PC-9 (cell line): ENCODE results near the gene EPB41L5. TPM values are rescaled to one million over a fixed set of nuclear protein-coding genes. Genes with fewer than 3 reads are reported as not detected.

Source experiments
- BruUV-seq: library from RNA; stranded (reverse); fragments of 400-500 nt; replicated peaks from 2 replicates; lab custom pipeline; 2021; lab: Mats Ljungman, UMichigan
- CTCF ChIA-PET: fragments of 300-600 bp; sonication (Branson Sonifier 250); formaldehyde crosslinking; loops from one replicate; lab custom pipeline; 2022; ENCODE audit warnings: antibody characterized with exemption; lab: Charles Lee
- POLR2A ChIA-PET: fragments of 300-600 bp; sonication (Branson Sonifier 250); formaldehyde crosslinking; loops from one replicate; lab custom pipeline; 2022; ENCODE audit warnings: antibody characterized with exemption; ENCODE audit not compliant: unreplicated experiment; lab: Charles Lee
- DNase-seq, 2 experiments: peaks; one replicate each; pipeline versions ENCODE4 v3.0.0 to v3.0.0-alpha.2; 2015 to 2022; ENCODE audit warnings: mixed read lengths in 1 of 2
- H2AFZ ChIP-seq: fragments of 200-600 bp; sonication (generic); 2 replicates; pipeline ENCODE4 v1.8.1; 2017; ENCODE audit warnings: antibody characterized with exemption
- H3F3A ChIP-seq: fragments of 200-600 bp; sonication (generic); 2 replicates; pipeline ENCODE4 v1.8.1; 2017; ENCODE audit warnings: antibody characterized with exemption, mild to moderate bottlenecking, low read depth; ENCODE audit not compliant: insufficient read depth
- H3K27ac ChIP-seq: fragments of 200-600 bp; sonication (generic); 2 replicates; pipeline ENCODE4 v1.6.1; 2016; ENCODE audit warnings: mixed run types
- H3K27me3 ChIP-seq: fragments of 200-600 bp; sonication (generic); 2 replicates; pipeline ENCODE4 v1.6.1; 2016; ENCODE audit warnings: low read depth, mixed run types; ENCODE audit not compliant: insufficient read depth
- H3K36me3 ChIP-seq: fragments of 200-600 bp; sonication (generic); 2 replicates; pipeline ENCODE4 v1.6.1; 2016; ENCODE audit warnings: low read depth, mixed run types
- H3K4me1 ChIP-seq: fragments of 200-600 bp; sonication (generic); replicated peaks from 2 replicates; pipeline ENCODE4 v1.6.1; 2016; ENCODE audit warnings: mixed run types; ENCODE audit not compliant: insufficient read depth
- H3K4me2 ChIP-seq: fragments of 200-600 bp; sonication (generic); 2 replicates; pipeline ENCODE4 v1.6.1; 2017; ENCODE audit warnings: mixed run types
- H3K4me3 ChIP-seq: fragments of 200-600 bp; sonication (generic); 2 replicates; pipeline ENCODE4 v1.6.1; 2016; ENCODE audit warnings: mixed run types
- H3K79me2 ChIP-seq: fragments of 200-600 bp; sonication (generic); 2 replicates; pipeline ENCODE4 v1.6.1; 2017; ENCODE audit warnings: low read depth, mixed run types
- H3K9me2 ChIP-seq: fragments of 200-600 bp; sonication (generic); 2 replicates; pipeline ENCODE4 v1.8.1; 2017; ENCODE audit warnings: mild to moderate bottlenecking; ENCODE audit not compliant: insufficient read depth
- H3K9me3 ChIP-seq: fragments of 200-600 bp; sonication (generic); 2 replicates; pipeline ENCODE4 v1.8.1; 2016; ENCODE audit warnings: low read depth; ENCODE audit not compliant: insufficient read depth
- H4K20me1 ChIP-seq: fragments of 200-600 bp; sonication (generic); 2 replicates; pipeline ENCODE4 v1.8.1; 2017; ENCODE audit not compliant: insufficient read depth
- CTCF ChIP-seq: fragments of 200-600 bp; sonication (generic); conservative IDR thresholded peaks from 2 replicates; pipeline ENCODE4 v1.6.1; 2017; ENCODE audit warnings: mixed run types, antibody characterized with exemption, mild to moderate bottlenecking, moderate library complexity
- EZH2 ChIP-seq: fragments of 200-600 bp; sonication (generic); IDR thresholded peaks from 2 replicates; pipeline ENCODE4 v1.8.0; 2017; ENCODE audit warnings: antibody characterized with exemption, low read depth
- intact Hi-C: fragments of 100-400 bp; cut with micrococcal nuclease; formaldehyde crosslinking; loops from one replicate; pipeline ENCODE4 v1.10.0; 2022; ENCODE audit not compliant: unreplicated experiment
- total RNA-seq: library from RNA; stranded (reverse); gene quantifications from 2 replicates; pipeline ENCODE4 v1.2.3, GENCODE V29; 2021

EPB41L5 gene
- total RNA-seq, 1 experiment from 2014 or later, result 18.4 TPM

- no TSS peak for BruUV-seq
- Histone ChIP-seq H3K27ac (peak overlapping the region; percentile 38), H3K27me3 (no peaks in the 10 kb centered on the region), H3K4me1 (peaks cover 32% of the 10 kb centered on the region), H3K9me3 (no peaks in the 10 kb centered on the region), H3K4me3 (no peak overlapping the region), H3K4me2 (peak overlapping the region; percentile 57), H3F3A (peaks cover 21% of the 10 kb centered on the region), H2AFZ (no peak overlapping the region), H3K36me3 (no peaks in the 10 kb centered on the region), H3K79me2 (no peaks in the 10 kb centered on the region), H4K20me1 (no peaks in the 10 kb centered on the region), H3K9me2 (no peaks in the 10 kb centered on the region)
- TF ChIP-seq EZH2 (no peak), CTCF (no peak)
- CTCF ChIA-PET, result interaction anchor here (0.8 to 2.3 kb wide), 2 partner anchors 67 to 205 kb away, joined by 3 to 8 read pairs; no protein-coding TSS in a partner anchor
- POLR2A ChIA-PET, result interaction anchor here (0.5 to 0.9 kb wide), 7 partner anchors 23 to 556 kb away, joined by 3 to 5 read pairs (median 5); partner anchors contain the start of genes EPB41L5, TMEM177 and TMEM185B
- DNase-seq, result peak; percentile 31 to 95
- intact Hi-C loops, result loop anchor here (2.0 to 5.0 kb wide), 5 partner anchors 67 to 573 kb away; partner anchors contain the start of genes EPB41L5 and PTPN4
Measured at GRCh38 chr2:120108049-120108448, 95.2 kb downstream of the EPB41L5 start.

GRCh38 chr2:120108749-120109148 lies 95.9 kb downstream of the EPB41L5 start:
- no peaks in the 10 kb centered on the region for H3K36me3 ChIP-seq
- no peak overlapping the region for H3K4me3 ChIP-seq
- H3K4me1 ChIP-seq, result peaks cover 32% of the 10 kb centered on the region
- POLR2A ChIA-PET, result interaction anchor here (0.5 to 0.9 kb wide), 2 partner anchors 96 to 114 kb away, joined by 3 read pairs; partner anchors contain the start of genes EPB41L5 and TMEM185B
- H3F3A ChIP-seq, result peaks cover 21% of the 10 kb centered on the region
- H3K79me2 ChIP-seq, result no peaks in the 10 kb centered on the region
- BruUV-seq, result no TSS peak
- TF ChIP-seq EZH2, result no peak
- no peak for TF ChIP-seq CTCF
- H2AFZ ChIP-seq, result no peak overlapping the region
- DNase-seq, result peak in 1 of 2 experiments; percentile 86
- CTCF ChIA-PET, result interaction anchor here (1.3 to 2.6 kb wide), 3 partner anchors 66 to 355 kb away, joined by 5 to 9 read pairs (median 8); no protein-coding TSS in a partner anchor
- H3K9me2 ChIP-seq, result no peaks in the 10 kb centered on the region
- no peaks in the 10 kb centered on the region for H3K9me3 ChIP-seq
- intact Hi-C loops, result loop anchor here (1.0 to 5.0 kb wide), 6 partner anchors 66 to 572 kb away; partner anchors contain the start of genes EPB41L5 and PTPN4
- no peaks in the 10 kb centered on the region for H3K27me3 ChIP-seq
- H4K20me1 ChIP-seq, result no peaks in the 10 kb centered on the region
- H3K4me2 ChIP-seq, result peak overlapping the region; percentile 57
- H3K27ac ChIP-seq, result peak overlapping the region; percentile 38

- ChIA-PET CTCF (interaction anchor here (0.7 to 2.6 kb wide), 4 partner anchors 66 to 356 kb away, joined by 3 to 9 read pairs (median 6); no protein-coding TSS in a partner anchor), POLR2A (interaction anchor here (0.7 kb wide), 1 partner anchor 345 kb away, joined by 4 read pairs; no protein-coding TSS in a partner anchor)
- Histone ChIP-seq H3K79me2 (no peaks in the 10 kb centered on the region), H3K36me3 (no peaks in the 10 kb centered on the region), H3K4me3 (no peak overlapping the region), H3K27me3 (no peaks in the 10 kb centered on the region), H3K9me2 (no peaks in the 10 kb centered on the region), H4K20me1 (no peaks in the 10 kb centered on the region), H3K27ac (no peak overlapping the region), H3F3A (peaks cover 21% of the 10 kb centered on the region), H2AFZ (no peak overlapping the region), H3K4me1 (peaks cover 32% of the 10 kb centered on the region), H3K4me2 (peak overlapping the region; percentile 57), H3K9me3 (no peaks in the 10 kb centered on the region)
- DNase-seq, result peak in 1 of 2 experiments; percentile 54
- TF ChIP-seq EZH2 (no peak), CTCF (peak; percentile 73)
- intact Hi-C loops, result loop anchor here (1.0 to 5.0 kb wide), 6 partner anchors 65 to 571 kb away; partner anchors contain the start of genes EPB41L5 and PTPN4
- BruUV-seq, result no TSS peak
Measured at GRCh38 chr2:120109186-120110061, 96.5 kb downstream of the EPB41L5 start.
